IMR-90 (cell line): Measurements from ENCODE around the gene CFAP299. TPM values are rescaled to one million over a fixed set of nuclear protein-coding genes. Genes with fewer than 3 reads are reported as not detected.

ENCODE experiments used
- ATAC-seq: fragments of 200-7000 bp; cut with Tn5 transposase; 2 replicates; pipeline ENCODE4 v1.9.1; 2020; ENCODE audit warnings: low read depth, mild to moderate bottlenecking, moderate library complexity
- BruUV-seq: library from RNA; stranded (reverse); fragments of 400-500 nt; replicated peaks from 2 replicates; lab custom pipeline; 2021; lab: Mats Ljungman, UMichigan
- CTCF ChIA-PET: fragments of 300-600 bp; formaldehyde crosslinking; extraction: SDS; loops from one replicate; lab custom pipeline; 2021; ENCODE audit warnings: antibody characterized with exemption; lab: Yijun Ruan, JAX
- POLR2A ChIA-PET: fragments of 300-600 bp; sonication (Branson Sonifier 250); formaldehyde crosslinking; loops from one replicate; lab custom pipeline; 2022; ENCODE audit warnings: antibody characterized with exemption; ENCODE audit not compliant: unreplicated experiment; lab: Charles Lee
- DNase-seq: peaks from one replicate; pipeline ENCODE4 v3.0.0; 2013
- H2AFZ ChIP-seq: replicated peaks from 2 replicates; pipeline ENCODE3; 2013; ENCODE audit warnings: low read length, mild to moderate bottlenecking; ENCODE audit not compliant: poor library complexity
- H2AK5ac ChIP-seq: 2 replicates; pipeline ENCODE4 v1.6.1; 2013; ENCODE audit warnings: low read depth, low read length, inconsistent platforms
- H2AK9ac ChIP-seq: replicated peaks from 2 replicates; pipeline ENCODE3; 2013; ENCODE audit warnings: mild to moderate bottlenecking, low read depth, low read length, moderate library complexity; ENCODE audit not compliant: poor library complexity
- H2BK120ac ChIP-seq: 2 replicates; pipeline ENCODE4 v1.6.1; 2013; ENCODE audit warnings: low read depth, low read length, inconsistent platforms
- H2BK15ac ChIP-seq: 3 replicates; pipeline ENCODE4 v1.6.1; 2013; ENCODE audit warnings: low read depth, low read length, inconsistent platforms
- H2BK20ac ChIP-seq: 2 replicates; pipeline ENCODE4 v1.6.1; 2013; ENCODE audit warnings: low read depth, mild to moderate bottlenecking, inconsistent platforms, low read length, moderate library complexity
- H2BK5ac ChIP-seq: 2 replicates; pipeline ENCODE4 v1.6.1; 2013; ENCODE audit warnings: mild to moderate bottlenecking, low read depth, low read length, inconsistent platforms; ENCODE audit not compliant: poor library complexity, severe bottlenecking
- H3K14ac ChIP-seq: replicated peaks from 2 replicates; pipeline ENCODE4 v1.6.1; 2013; ENCODE audit warnings: low read depth, low read length, inconsistent platforms
- H3K18ac ChIP-seq: 2 replicates; pipeline ENCODE4 v1.6.1; 2013; ENCODE audit warnings: low read depth, low read length, control low read depth
- H3K23ac ChIP-seq: 2 replicates; pipeline ENCODE4 v1.6.1; 2013; ENCODE audit warnings: low read depth, low read length, inconsistent platforms
- H3K27ac ChIP-seq: 2 replicates; pipeline ENCODE4 v1.5.1; 2013; ENCODE audit warnings: mild to moderate bottlenecking, control low read depth, low read length; ENCODE audit not compliant: insufficient read depth
- H3K27me3 ChIP-seq: 2 replicates; pipeline ENCODE4 v1.6.1; 2013; ENCODE audit warnings: low read length; ENCODE audit not compliant: control insufficient read depth, insufficient read depth
- H3K36me3 ChIP-seq: 2 replicates; pipeline ENCODE4 v1.6.1; 2013; ENCODE audit warnings: low read length, mixed read lengths; ENCODE audit not compliant: control insufficient read depth, insufficient read depth
- H3K4ac ChIP-seq: 2 replicates; pipeline ENCODE4 v1.6.1; 2013; ENCODE audit warnings: low read depth, low read length, inconsistent platforms
- H3K4me1 ChIP-seq: 2 replicates; pipeline ENCODE4 v1.6.1; 2013; ENCODE audit warnings: low read length, mixed read lengths; ENCODE audit not compliant: control insufficient read depth, insufficient read depth
- H3K4me2 ChIP-seq: 2 replicates; pipeline ENCODE4 v1.6.1; 2013; ENCODE audit warnings: low read depth, mild to moderate bottlenecking, control low read depth, low read length, moderate library complexity
- H3K4me3 ChIP-seq: 2 replicates; pipeline ENCODE4 v1.5.1; 2013; ENCODE audit warnings: low read depth, mild to moderate bottlenecking, control low read depth, low read length, moderate library complexity; ENCODE audit not compliant: insufficient read depth
- H3K56ac ChIP-seq: 2 replicates; pipeline ENCODE4 v1.6.1; 2013; ENCODE audit warnings: low read length, inconsistent platforms; ENCODE audit not compliant: insufficient read depth; ENCODE audit errors: extremely low read depth
- H3K79me1 ChIP-seq, 2 experiments: 2 replicates each; pipeline ENCODE4 v1.6.1; 2013; ENCODE audit warnings: low read length in 2 of 2, inconsistent platforms in 1 of 2, low read depth in 1 of 2
- H3K9ac ChIP-seq: 2 replicates; pipeline ENCODE4 v1.6.1; 2013; ENCODE audit warnings: low read depth, low read length, control low read depth
- H3K9me1 ChIP-seq: 2 replicates; pipeline ENCODE4 v1.6.1; 2013; ENCODE audit warnings: low read length, inconsistent platforms; ENCODE audit not compliant: insufficient read depth
- H3K9me3 ChIP-seq: 2 replicates; pipeline ENCODE4 v1.6.1; 2013; ENCODE audit warnings: low read length; ENCODE audit not compliant: control insufficient read depth, insufficient read depth
- H4K20me1 ChIP-seq: 2 replicates; pipeline ENCODE4 v1.6.1; 2013; ENCODE audit warnings: low read length, inconsistent platforms; ENCODE audit not compliant: insufficient read depth
- H4K5ac ChIP-seq: 2 replicates; pipeline ENCODE4 v1.6.1; 2013; ENCODE audit warnings: mild to moderate bottlenecking, low read depth, low read length, control low read depth
- H4K8ac ChIP-seq, 2 experiments: 2 replicates each; pipeline ENCODE4 v1.6.1; 2013; ENCODE audit warnings: low read depth in 2 of 2, low read length in 2 of 2, control low read depth in 1 of 2, inconsistent platforms in 1 of 2
- H4K91ac ChIP-seq: 2 replicates; pipeline ENCODE4 v1.6.1; 2013; ENCODE audit warnings: low read depth, low read length, inconsistent platforms; ENCODE audit not compliant: insufficient read depth
- CEBPB ChIP-seq: IDR thresholded peaks from 2 replicates; pipeline ENCODE4 v1.6.1; 2012; ENCODE audit warnings: low read depth, low read length, improper control_type of control experiment
- FOS ChIP-seq: fragments of 150-350 bp; IDR thresholded peaks from 2 replicates; pipeline ENCODE4 v1.6.1; 2016; ENCODE audit warnings: low read depth, low read length
- RFX5 ChIP-seq: IDR thresholded peaks from 2 replicates; pipeline ENCODE4 v1.8.0; 2012; ENCODE audit warnings: low read depth, mild to moderate bottlenecking, low read length, moderate library complexity
- USF2 ChIP-seq: fragments of 150-350 bp; IDR thresholded peaks from 2 replicates; pipeline ENCODE4 v1.6.1; 2017; ENCODE audit warnings: mild to moderate bottlenecking, antibody characterized with exemption, low read length, low read depth
- WGBS, 2 experiments: methylation state at CpG; one replicate each; pipeline versions ENCODE4 v1.1.5 to v1.1.7; 2013; ENCODE audit warnings: missing lambda C conversion rate in 2 of 2; ENCODE audit not compliant: insufficient read length in 1 of 2; ENCODE audit errors: extremely low coverage in 2 of 2; 5-methylcytosine and 5-hydroxymethylcytosine counted together
- dilution Hi-C: fragments of 300-500 bp; cut with HindIII; formaldehyde crosslinking; loops from one replicate; pipeline ENCODE4 v1.14.3; 2018; ENCODE audit warnings: low sequenced_read_pairs; ENCODE audit not compliant: unreplicated experiment
- in situ Hi-C: fragments of 300-500 bp; cut with MboI; formaldehyde crosslinking; loops from 3 replicates; pipeline ENCODE4 v1.14.3; 2019; ENCODE audit warnings: low sequenced_read_pairs, inconsistent platforms, mixed read lengths
- intact Hi-C: fragments of 100-400 bp; cut with micrococcal nuclease; formaldehyde crosslinking; loops from 2 replicates; pipeline ENCODE4 v1.10.0; 2022
- polyA plus RNA-seq, 3 experiments: library from polyadenylated mRNA; depleted of rRNA; stranded (reverse); fragments of >200 nt; gene quantifications; 2 replicates each; pipeline ENCODE4 v1.2.3, GENCODE V29; 2012; ENCODE audit warnings: low replicate concordance in 1 of 3
- total RNA-seq: library from RNA; depleted of rRNA; stranded (reverse); fragments of >200 nt; gene quantifications from 2 replicates; pipeline ENCODE4 v1.2.3, GENCODE V29; 2012

The CFAP299 gene
- total and polyA plus RNA-seq, 2 of the 4 experiments (the other 2 are of a cell fraction): 1.0 to 1.1 TPM

- H3K79me1 ChIP-seq: peaks cover 3 to 33% of the 10 kb centered on the region in 2 experiments; a peak in 2 of 4 replicates
- CTCF ChIA-PET: no interaction called here
- peaks cover 2% of the 10 kb centered on the region; the same call in 1 of the 2 replicates for H3K9me3 ChIP-seq
- no peak overlapping the region for H3K23ac ChIP-seq
- in situ Hi-C loops (no loop called here), intact Hi-C loops (loop anchor here (5.0 kb wide), 1 partner anchor 68 kb away; no protein-coding TSS in a partner anchor), dilution Hi-C loops (no loop called here)
- POLR2A ChIA-PET: interaction anchor here (0.9 kb wide), 1 partner anchor 40 kb away, joined by 5 read pairs; no protein-coding TSS in a partner anchor
- H3K4me2 ChIP-seq: peak overlapping the region; percentile 52; the same call in 1 of the 2 replicates
- H3K18ac ChIP-seq: peak overlapping the region; percentile 71
- H2BK15ac ChIP-seq: peak overlapping the region; percentile 49; the same call in 1 of the 3 replicates
- H4K5ac ChIP-seq: peak overlapping the region; percentile 2; the same call in 1 of the 2 replicates
- H2BK20ac ChIP-seq: peak overlapping the region; percentile 60; the same call in 1 of the 2 replicates
- no peaks in the 10 kb centered on the region for H4K20me1 ChIP-seq
- no peak overlapping the region for H3K56ac ChIP-seq
- H3K9ac ChIP-seq: no peak overlapping the region
- no TSS peak for BruUV-seq
- H3K27ac ChIP-seq: no peak overlapping the region
- no peak overlapping the region; the same call in 1 of the 2 replicates for H3K14ac ChIP-seq
- ATAC-seq: peak; percentile 58
- H2BK5ac ChIP-seq: peak overlapping the region; percentile 98
- H2BK120ac ChIP-seq: peak overlapping the region; percentile 41; the same call in 1 of the 2 replicates
- H4K8ac ChIP-seq: peak overlapping the region; percentile 10 to 44; a peak in 1 of 4 replicates
- H3K4me1 ChIP-seq: peaks cover 14% of the 10 kb centered on the region
- H3K4me3 ChIP-seq: no peak overlapping the region
- H2AK5ac ChIP-seq: no peak overlapping the region
- TF ChIP-seq CEBPB (peak; percentile 49; the same call in 1 of the 2 replicates), RFX5 (peak; percentile 83; the same call in 1 of the 2 replicates), USF2 (no peak), FOS (peak; percentile 29; the same call in 1 of the 2 replicates)
- H3K27me3 ChIP-seq: no peaks in the 10 kb centered on the region
- 0 out of 2 replicates have a peak overlapping the region, but pooled peaks have one; percentile 16 for H4K91ac ChIP-seq
- H2AFZ ChIP-seq: no peak overlapping the region
- H3K36me3 ChIP-seq: no peaks in the 10 kb centered on the region; the same call in 1 of the 2 replicates
- no peak overlapping the region for H2AK9ac ChIP-seq
- WGBS, 2 experiments: no CpG with 5 or more reads among the region's 3 CpGs
- H3K9me1 ChIP-seq: peaks cover 3% of the 10 kb centered on the region; the same call in 1 of the 2 replicates
- peak overlapping the region; percentile 46; the same call in 1 of the 2 replicates for H3K4ac ChIP-seq
- peak; percentile 80 for DNase-seq
Observed at GRCh38 chr4:80305466-80305865, 30.1 kb upstream of the CFAP299 start.
